HG02840 (cell line): ENCODE data around the gene ZBED4.

Experiments
- ATAC-seq: cut with Tn5 transposase; IDR thresholded peaks from one replicate; pipeline ENCODE4 v1.9.1; 2021; ENCODE audit warnings: mild to moderate bottlenecking, moderate library complexity, moderate number of reproducible peaks; ENCODE audit not compliant: unreplicated experiment, low FRiP score

The ZBED4 gene

DNA sequence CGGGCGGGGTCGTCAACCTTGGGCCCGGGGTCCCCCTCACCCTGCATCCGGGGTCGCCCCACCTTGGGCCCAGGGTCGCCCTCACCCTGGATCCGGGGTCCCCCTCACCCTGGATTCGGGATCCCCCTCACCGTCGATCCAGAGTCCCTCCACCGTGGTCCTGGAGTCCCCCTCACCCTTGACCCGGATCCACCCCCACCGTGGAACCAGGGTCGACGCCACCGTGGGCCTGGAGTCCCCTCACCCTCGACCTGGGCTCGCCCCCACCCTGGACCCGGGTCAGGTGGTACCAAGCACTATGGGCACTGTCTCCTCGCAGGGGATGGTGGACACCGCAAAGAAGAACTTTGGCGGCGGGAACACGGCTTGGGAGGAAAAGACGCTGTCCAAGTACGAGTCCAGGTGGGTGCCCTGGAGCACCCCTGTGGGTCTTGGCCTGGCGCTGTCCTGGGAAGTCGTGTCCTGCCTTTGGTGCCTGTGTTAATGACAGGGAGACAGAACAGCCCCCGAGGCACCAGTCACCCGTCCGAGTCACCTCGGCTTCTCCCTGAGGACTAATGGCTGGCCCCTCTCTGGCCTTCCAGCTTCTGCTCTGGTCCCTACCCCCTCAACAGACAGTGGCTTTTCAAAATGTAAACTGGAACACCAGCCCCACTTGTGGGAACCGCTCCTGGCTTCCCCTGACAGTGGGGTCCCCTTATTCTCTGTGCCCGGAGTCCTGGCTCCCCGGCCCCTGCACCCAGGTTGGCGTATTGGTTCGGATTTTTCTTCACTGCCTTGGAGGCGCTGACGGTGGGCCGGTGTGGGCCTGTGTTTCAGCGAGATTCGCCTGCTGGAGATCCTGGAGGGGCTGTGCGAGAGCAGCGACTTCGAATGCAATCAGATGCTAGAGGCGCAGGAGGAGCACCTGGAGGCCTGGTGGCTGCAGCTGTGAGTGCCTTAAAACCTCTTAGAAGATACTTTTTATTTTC, 65.6 kb downstream of the ZBED4 start:
- ATAC-seq = no peak

DNA sequence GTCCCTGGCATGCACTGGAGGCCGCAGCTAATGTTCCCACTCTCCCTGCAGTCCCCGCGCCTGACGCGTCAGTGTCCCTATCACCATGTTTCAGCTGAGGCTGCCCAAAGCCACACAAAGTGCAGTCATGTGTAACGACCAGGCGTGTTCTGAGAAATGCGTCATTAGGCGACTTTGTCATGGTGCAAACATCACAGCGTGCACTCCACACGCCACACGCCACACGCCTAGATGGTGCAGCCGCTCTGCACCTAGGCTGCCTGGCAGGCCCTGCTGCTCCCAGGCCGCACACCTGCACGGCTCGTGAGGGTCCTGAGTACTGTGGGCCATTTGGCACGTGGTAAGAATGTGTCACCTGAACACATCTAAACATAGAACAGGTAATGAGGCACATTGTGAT, 67.2 kb downstream of the ZBED4 start:
- no peak for ATAC-seq

DNA sequence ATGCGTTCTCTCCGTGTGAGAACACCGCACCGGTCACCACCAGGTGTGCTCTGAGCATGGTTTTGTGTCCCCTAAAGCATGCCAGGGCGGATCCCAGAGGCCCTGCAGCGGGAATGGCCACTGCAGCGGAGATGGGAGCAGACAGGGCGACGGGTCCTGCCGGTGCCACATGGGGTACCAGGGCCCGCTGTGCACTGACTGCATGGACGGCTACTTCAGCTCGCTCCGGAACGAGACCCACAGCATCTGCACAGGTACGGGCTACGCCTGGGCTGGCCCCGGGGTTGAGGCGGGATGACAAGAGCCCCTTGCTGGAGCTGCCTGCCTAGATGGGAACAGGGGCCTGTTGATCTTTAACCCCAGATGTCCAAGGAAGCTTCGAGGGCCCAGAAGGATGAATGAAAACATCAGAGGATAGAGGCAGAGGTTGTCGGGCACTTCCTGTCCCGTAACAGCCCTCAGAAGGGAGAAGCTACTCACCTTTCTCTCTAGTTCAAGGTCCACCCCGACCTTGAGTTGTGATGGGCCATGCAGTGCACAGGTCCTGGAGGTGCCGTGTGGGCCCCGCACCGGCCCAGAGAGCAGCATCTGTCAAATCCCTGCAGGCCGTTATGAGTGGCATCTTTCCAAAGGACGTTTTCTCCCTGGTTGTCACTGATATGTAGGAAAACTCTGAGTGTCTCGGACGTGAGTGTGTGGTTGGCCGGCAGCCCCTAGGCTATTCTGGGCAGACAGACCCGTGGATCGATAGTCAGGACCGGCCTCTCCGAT, 68.0 kb downstream of the ZBED4 start:
- ATAC-seq = no peak

DNA sequence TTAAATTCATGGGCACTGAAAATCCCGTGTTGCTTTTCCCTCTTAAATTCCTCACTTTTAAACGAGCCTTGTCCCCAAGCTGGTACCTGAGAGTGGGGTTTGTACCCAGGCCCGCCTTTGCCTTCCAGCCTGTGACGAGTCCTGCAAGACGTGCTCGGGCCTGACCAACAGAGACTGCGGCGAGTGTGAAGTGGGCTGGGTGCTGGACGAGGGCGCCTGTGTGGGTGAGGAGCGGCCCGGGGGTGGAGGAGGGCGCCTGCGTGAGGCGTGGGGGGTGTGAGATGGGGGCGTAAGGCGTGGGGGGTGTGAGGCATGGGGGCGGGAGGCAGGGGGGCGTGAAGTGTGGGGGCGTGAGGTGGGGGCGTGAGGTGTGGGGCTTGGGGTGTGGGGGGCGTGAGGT, 68.8 kb downstream of the ZBED4 start:
- no peak for ATAC-seq

DNA sequence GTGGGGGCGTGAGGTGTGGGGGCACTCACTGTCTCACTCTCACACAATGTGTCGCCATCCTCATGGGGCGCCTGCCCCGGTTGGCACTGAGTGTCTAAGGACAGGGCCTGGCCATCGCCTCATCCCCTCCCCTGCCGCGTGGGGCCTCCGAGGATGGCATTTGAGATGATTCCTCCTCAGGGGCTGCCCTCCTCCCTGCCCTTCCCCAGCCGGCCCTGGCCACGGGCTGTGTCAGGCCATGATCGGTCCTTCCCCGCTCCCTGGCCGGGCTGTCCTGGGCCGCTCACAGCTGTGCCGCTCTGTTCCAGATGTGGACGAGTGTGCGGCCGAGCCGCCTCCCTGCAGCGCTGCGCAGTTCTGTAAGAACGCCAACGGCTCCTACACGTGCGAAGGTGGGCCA, 69.3 kb downstream of the ZBED4 start:
- ATAC-seq = no peak

DNA sequence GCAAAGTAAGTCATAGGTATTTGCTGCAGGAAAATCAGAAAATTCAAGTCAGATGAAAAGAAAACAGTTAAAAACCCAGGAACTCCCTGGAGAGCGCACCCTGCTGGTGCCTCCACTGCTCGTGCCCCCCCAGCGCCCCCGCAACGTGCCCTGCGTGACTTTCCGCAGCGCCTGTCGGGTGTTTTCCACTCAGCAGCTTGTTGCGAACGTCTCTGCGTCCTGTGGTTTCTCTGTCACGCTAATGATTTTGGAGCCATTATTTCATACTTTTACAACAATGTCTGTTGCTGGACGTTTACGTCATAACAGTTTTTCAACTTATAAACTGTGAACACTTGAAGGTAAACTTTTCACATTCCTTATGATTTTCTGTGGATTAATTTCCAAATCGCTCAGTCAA, 69.8 kb downstream of the ZBED4 start:
- no peak for ATAC-seq

DNA sequence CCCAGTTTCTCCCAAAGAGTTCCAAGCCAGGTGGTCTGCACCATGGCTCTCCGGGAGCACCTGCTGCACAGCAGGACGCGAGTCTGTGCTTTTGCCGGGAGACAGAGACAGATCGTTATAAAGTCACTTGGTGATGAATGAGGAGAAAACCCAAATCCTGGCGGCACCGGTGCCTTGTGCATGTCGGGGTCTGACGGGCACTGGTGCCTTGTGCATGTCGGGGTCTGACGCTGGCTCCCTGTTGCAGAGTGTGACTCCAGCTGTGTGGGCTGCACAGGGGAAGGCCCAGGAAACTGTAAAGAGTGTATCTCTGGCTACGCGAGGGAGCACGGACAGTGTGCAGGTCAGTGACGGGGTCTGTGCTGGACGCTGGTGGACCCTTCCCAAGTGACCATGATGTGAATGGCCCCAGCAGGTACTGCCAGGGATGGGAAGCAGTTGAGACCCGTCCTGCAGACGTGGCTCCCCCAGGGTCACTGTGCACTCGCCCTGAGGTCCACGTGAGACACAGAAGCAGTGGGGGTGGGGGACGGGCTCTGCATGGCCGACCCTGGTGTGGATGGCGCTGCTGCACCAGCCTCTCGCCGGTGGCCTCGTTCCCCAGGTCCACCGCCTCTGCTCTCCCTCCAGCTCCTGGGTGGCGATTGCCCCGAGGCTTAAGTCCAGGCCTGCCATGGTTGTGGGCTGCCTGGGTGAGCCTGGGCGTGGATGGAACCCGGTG, 70.6 kb downstream of the ZBED4 start:
- no peak for ATAC-seq

DNA sequence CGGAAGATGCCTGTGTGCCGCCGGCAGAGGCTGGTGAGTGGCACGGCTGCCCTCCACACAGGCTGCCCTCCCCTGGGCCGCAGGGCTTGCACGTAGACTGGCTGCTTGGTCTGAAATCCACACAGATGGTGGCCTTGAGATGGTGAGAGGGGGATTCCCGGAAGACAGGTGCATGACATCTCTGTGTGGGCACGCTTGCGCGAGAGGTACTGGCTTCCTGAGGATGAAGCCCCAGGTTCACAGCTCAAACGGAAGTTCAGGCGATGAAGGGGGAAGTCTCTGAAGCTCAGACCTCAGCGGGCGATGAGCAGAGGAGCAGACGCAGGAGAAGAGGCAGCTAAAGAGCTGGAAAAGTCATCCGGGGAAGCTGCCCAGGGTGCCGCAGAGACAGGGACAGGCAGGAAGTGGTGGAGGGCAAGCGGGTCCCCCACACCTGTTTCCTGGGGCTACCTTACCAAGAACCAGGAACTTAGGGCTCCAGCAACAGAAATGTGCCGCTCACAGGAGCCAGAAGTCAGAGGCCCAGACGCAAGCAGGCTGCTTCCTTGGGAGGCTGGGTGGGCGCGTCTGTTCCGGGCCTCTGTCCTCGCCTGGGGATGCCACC, 72.0 kb downstream of the ZBED4 start:
- ATAC-seq = no peak

DNA sequence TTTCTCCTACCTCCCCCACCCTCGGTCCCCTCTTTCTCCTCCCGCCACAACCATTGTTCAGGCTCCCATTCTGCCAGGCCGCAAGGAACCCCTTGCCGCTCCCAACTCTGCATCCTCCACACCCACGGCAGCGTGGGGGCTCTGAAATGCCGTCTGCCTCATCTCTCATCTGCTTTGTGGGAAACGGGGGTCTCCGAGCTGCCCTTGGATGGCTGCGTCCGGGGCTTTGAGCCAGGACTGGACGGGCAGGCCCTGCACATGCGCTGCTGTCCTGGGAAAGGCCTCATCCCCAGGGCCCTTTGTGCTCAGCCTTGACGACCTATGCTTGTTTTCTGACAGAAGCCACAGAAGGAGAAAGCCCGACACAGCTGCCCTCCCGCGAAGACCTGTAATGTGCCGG, 73.3 kb downstream of the ZBED4 start:
- no peak for ATAC-seq

DNA sequence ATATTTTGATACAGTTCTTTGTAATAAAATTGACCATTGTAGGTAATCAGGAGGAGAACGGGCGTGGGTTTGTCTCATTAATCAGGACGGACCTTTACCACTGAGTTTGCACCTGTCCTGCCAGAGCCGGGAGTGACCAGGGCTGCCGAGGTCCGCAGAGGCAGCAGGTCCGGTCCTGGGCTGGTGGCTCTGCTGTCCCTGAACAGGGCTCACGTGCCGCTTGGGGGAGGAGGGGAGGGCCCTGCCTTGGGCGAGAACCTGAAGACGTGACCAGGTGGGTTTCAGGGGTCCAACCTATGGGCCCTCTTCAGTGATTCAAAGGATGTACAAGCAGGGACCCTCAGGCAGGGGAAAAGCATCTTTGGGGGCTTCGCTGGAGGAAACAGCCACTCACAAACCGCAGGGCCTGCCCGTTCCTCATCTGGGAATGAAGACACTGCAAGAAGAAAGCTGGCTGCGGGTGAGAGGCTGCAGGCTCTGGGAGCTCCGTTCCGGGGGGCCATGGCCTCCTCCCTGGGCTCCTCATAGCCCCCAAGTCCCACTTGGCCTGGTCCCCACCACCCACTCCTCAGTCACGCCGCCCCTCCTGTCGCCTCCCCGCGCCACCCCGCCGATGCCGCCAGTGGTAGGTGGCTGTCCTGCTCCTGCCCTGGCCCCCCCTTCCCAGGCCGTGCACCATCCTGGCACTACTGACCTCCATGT, 74.0 kb downstream of the ZBED4 start:
- no peak for ATAC-seq

DNA sequence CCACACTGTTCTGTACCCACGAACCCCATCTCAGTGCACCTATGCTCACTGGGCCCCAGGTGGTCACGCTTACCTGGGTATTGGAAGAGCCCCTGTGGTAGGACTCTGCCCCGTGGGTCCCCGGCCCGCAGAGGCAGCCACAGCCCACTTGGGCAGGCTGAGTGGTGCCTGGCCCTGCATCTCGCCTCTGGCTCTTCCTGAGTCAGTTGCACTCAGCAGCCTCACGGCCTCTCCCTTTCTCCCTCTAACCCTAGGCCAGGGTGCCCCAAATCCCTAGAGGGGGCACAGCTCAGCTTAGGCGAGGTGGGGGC, 74.5 kb downstream of the ZBED4 start:
- ATAC-seq = no peak

DNA sequence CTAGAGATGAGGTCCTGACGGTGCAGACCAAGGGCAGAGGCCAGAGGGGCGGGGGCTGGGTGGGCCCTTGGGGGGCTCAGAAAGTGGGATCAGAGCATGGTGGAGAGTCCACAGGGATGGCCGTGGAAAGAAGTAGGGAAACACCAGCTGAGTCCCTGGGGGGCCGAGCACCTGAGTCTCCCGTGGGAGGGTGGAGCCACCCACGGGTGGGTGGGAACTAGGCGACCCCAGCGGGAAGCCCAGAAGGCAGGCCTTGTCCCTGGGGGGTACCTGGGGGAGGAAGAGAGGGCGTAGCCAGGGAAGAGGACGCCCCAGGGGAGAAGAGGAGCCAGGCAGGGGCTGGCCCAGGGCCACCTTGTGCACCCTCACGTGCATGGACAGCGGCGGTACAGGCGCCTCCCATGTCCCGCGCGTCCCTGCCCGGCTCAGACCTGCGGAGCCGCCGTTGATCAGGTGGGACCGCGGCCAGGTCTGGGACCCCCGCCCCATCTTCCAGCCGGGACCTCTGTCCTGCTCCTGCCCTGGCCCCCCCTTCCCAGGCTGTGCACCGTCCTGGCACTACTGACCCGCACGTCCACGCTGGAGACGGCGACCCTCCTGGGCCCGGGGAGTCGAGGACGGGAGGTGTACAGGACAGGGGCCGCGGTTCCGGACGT, 75.0 kb downstream of the ZBED4 start:
- ATAC-seq = no peak

DNA sequence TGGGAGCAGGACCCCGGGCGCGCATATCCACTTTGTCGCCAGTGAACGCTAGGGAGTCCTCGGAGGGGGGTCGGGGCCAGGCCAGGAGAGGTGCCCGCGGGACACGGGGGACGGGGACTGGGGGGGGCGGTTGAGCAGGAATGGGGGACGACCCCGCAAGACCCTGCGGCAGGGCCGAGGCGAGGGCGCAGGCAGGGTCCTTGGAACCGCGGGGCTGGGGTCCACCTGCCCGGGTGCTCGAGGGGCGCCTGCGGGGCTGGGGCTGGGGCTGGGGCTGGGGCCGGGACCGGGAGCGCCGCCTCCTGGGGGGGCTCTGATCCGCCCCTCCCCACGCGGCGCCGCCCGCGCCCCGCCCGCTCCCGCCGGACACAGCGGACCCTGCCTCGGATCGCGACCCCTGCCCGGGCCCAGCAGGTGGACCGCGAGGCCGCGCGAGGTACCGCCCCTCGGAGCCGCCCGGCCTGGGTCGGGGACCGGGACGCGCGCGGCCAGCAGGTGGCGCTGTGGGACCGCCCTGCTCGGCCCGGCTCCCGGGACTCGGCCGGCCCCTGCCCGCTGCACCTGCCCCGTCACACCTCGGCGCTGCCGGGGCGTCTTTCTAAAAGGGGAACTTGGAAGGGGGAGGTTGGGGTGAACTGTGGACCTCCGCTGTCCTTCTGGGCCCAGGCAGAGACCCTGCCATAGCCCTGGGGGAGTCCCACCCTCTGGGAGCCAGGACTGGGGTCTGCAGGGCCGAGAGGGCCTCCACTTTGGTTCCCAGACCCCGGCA, 75.8 kb downstream of the ZBED4 start:
- no peak for ATAC-seq

DNA sequence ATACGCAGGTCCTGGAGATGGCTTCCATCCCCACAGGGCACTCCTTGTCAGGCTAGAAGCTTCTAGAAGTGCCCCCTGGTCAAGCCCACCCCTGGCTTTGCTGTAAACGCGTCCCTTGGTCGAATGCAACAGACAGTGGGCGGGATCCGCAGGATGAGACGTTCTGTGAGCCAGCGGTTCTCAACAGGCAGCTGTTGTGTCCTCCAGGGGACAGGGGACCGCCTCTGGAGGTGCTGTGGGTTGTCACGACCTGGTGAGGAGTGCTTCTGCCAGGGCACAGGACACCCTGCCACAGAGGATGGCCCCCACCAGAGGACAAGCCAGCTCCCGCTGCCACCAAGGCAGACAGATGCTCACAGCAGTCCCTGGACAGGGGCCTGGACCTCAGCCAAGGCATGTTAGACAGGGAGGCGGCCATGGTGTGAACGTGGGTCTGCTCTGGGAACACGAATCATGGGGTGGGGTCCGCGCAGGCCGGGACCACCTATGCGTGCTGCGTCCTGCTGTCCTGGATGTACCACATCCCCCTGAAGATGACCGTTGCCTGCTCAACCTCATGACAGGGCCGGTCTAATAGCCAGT, 76.4 kb downstream of the ZBED4 start:
- ATAC-seq = no peak

DNA sequence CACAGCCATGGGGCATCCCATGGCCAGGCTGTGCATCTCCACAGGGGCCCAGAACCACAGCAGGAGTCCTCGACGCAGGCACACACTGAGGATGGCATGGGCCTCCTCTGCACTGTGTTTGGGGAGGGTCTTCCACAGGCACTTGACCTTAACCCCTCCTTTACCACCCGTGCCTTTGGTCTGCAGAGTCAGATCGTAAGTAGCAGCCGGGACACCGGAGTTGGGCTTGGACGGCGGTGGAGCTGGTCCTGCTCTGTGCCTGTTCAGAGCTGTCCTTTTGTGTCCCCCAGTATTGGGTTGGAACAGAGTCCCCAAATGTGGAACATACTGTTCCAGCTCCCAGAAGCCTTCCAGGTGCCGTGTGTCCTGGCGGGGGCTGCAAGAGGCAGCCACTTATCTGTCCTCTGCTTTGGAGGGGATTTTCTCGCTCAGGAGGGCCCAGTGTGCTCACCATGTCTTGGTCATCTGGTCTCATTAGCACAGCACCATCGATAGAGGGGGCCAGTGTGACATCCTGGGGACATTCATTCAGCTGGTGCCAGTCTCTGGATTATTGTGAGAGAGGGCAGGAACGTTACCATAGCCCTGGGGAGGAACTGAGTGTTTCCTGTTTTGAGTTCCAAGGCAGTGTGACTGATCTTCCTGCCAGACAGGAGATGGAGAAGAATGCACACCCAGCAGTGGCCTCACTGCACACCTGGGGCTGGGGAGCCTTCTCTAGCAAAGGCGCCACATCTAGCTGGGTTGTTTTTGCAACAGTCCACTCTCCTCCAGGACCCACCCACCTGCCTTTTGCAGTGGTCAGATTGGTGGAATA, 77.2 kb downstream of the ZBED4 start:
- no peak for ATAC-seq

DNA sequence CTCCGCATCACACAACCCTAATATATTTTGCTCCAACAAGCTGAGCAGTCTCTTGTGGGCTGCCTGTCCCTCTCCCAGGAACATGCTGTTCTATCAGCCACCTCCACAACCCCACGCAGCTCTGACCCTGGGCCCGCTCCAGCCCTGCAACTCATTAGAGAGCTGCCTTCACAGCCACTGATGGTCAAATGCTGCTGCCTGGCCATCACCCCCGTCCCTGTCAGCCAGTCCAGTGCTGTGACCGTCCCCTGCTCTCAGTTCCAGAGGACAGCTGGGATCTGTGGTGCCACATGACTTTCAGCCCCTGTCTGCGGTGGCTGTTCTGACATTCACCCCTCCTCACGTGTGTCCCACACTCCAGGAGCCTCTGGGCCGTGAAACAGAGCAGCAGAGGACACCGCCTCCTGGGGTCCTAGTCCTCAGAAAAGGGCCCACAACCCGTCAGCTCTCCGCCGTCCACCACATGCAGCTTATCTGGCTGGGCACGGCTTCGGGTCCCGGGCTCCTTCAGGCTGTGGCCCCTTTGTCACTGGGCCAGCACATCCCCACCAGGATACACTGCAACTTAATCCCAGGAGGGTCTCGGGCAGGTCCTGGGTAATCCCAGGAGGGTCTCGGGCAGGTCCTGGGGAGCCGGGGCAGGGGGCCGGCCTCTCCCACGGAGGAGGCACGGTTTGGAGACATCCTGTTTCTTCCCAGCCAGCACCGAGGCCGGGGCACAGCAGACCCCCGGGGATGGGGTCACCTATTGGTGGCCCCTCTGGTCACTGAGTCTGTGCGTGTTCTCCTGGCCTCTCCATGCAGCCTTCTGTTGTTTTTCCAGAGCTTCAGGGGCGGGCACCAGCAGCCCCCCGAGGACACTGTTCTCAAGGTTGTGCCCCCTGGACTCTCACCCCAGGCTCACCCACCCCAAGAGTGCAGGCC, 79.9 kb downstream of the ZBED4 start:
- ATAC-seq = no peak
